ENCODE data around the gene LKAAEAR1. TPM values are rescaled to one million over a fixed set of nuclear protein-coding genes. Genes with fewer than 3 reads are reported as not detected.

LKAAEAR1 gene
- total RNA-seq, 2 donors from 2014 or later = not detected

GRCh38 chr20:64052326-64052722 lies 31.9 kb downstream of the LKAAEAR1 start:
- H3K27me3 ChIP-seq = peaks cover 67% of the 10 kb centered on the region
- intact Hi-C loops (cut with DNase I) = no loop called here
- H3K9me3 ChIP-seq = no peaks in the 10 kb centered on the region
- H3K4me3 ChIP-seq = no peak overlapping the region
- H3K36me3 ChIP-seq = no peaks in the 10 kb centered on the region
- no peak for DNase-seq
- no peak overlapping the region for H3K9ac ChIP-seq (ENCODE audit: low read depth in 2 of 2, low read length in 2 of 2)
- no peak overlapping the region for H3K27ac ChIP-seq
- H3K4me1 ChIP-seq = no peaks in the 10 kb centered on the region
- TF ChIP-seq CTCF (IDR thresholded peaks at IDR 0.05) = no peak

- H3K36me3 ChIP-seq = no peaks in the 10 kb centered on the region
- intact Hi-C loops (cut with DNase I) = no loop called here
- H3K27me3 ChIP-seq = peaks cover 69% of the 10 kb centered on the region
Measured at GRCh38 chr20:64051561-64052325, 32.5 kb downstream of the LKAAEAR1 start.

GRCh38 chr20:64051033-64051452 lies 33.2 kb downstream of the LKAAEAR1 start:
- no peak overlapping the region for H3K9ac ChIP-seq (ENCODE audit: low read depth in 2 of 2, low read length in 2 of 2)
- H3K4me3 ChIP-seq = no peak overlapping the region
- H3K27ac ChIP-seq = no peak overlapping the region
- no peak for TF ChIP-seq CTCF (IDR thresholded peaks at IDR 0.05)
- intact Hi-C loops (cut with DNase I) = no loop called here
- H3K9me3 ChIP-seq = no peaks in the 10 kb centered on the region
- no peak for DNase-seq
- peaks cover 75% of the 10 kb centered on the region for H3K27me3 ChIP-seq
- H3K4me1 ChIP-seq = no peaks in the 10 kb centered on the region
- H3K36me3 ChIP-seq = no peaks in the 10 kb centered on the region

More at GRCh38 chr20:64051561-64052325, 32.5 kb downstream of the LKAAEAR1 start:
- H3K9ac ChIP-seq (ENCODE audit: low read depth in 2 of 2, low read length in 2 of 2) = no peak overlapping the region
- no peaks in the 10 kb centered on the region for H3K4me1 ChIP-seq
- H3K27ac ChIP-seq = no peak overlapping the region
- no peaks in the 10 kb centered on the region for H3K9me3 ChIP-seq
- DNase-seq = no peak
- TF ChIP-seq CTCF (IDR thresholded peaks at IDR 0.05) = no peak
- H3K4me3 ChIP-seq = no peak overlapping the region

- Histone ChIP-seq H3K4me3 (no peak overlapping the region), H3K4me1 (no peaks in the 10 kb centered on the region), H3K9me3 (no peaks in the 10 kb centered on the region), H3K36me3 (no peaks in the 10 kb centered on the region), H3K27me3 (peaks cover 74% of the 10 kb centered on the region), H3K27ac (no peak overlapping the region), H3K9ac (ENCODE audit: low read depth in 2 of 2, low read length in 2 of 2) (no peak overlapping the region)
- DNase-seq = no peak
- intact Hi-C loops (cut with DNase I) = no loop called here
- no peak for TF ChIP-seq CTCF (IDR thresholded peaks at IDR 0.05)
Measured at GRCh38 chr20:64050261-64051032, 33.8 kb downstream of the LKAAEAR1 start.

- H3K36me3 ChIP-seq = no peaks in the 10 kb centered on the region
- no peaks in the 10 kb centered on the region for H3K9me3 ChIP-seq
- H3K4me3 ChIP-seq = no peak overlapping the region
- H3K27ac ChIP-seq = no peak overlapping the region
- DNase-seq = no peak
- no peak overlapping the region for H3K9ac ChIP-seq (ENCODE audit: low read depth in 2 of 2, low read length in 2 of 2)
- H3K27me3 ChIP-seq = peaks cover 73% of the 10 kb centered on the region
- intact Hi-C loops (cut with DNase I) = no loop called here
- TF ChIP-seq CTCF (IDR thresholded peaks at IDR 0.05) = no peak
- no peaks in the 10 kb centered on the region for H3K4me1 ChIP-seq
Measured at GRCh38 chr20:64049878-64050260, 34.3 kb downstream of the LKAAEAR1 start.

Data from colonic mucosa (tissue), 4 donors.